Large intestine (tissue), 3 donors: ENCODE data around the gene CALY. TPM values are rescaled to one million over a fixed set of nuclear protein-coding genes. Genes with fewer than 3 reads are reported as not detected.

Source experiments
- DNase-seq, 2 donors: peaks; one replicate each; pipeline versions ENCODE4 v3.0.0 to v3.0.0-alpha.2; 2013
- H3K27ac ChIP-seq: one replicate; pipeline ENCODE4 v1.5.1; 2013; ENCODE audit warnings: low read length
- H3K27me3 ChIP-seq: 2 replicates; pipeline ENCODE4 v1.6.1; 2013; ENCODE audit warnings: low read length; ENCODE audit not compliant: control insufficient read depth, insufficient read depth
- H3K36me3 ChIP-seq: 2 replicates; pipeline ENCODE4 v1.6.1; 2013; ENCODE audit warnings: low read length; ENCODE audit not compliant: control insufficient read depth, insufficient read depth
- H3K4me1 ChIP-seq: one replicate; pipeline ENCODE4 v1.6.1; 2013; ENCODE audit warnings: low read length; ENCODE audit not compliant: control insufficient read depth, insufficient read depth
- H3K4me3 ChIP-seq: one replicate; pipeline ENCODE4 v1.5.1; 2013; ENCODE audit warnings: low read length
- H3K9me3 ChIP-seq: one replicate; pipeline ENCODE4 v1.6.1; 2013; ENCODE audit warnings: mild to moderate bottlenecking, low read depth, low read length, moderate library complexity; ENCODE audit not compliant: control insufficient read depth
- WGBS: methylation state at CpG from one replicate; pipeline ENCODE4 v1.1.5; 2013; ENCODE audit warnings: low lambda C conversion rate; ENCODE audit not compliant: insufficient coverage; 5-methylcytosine and 5-hydroxymethylcytosine counted together
- polyA plus RNA-seq: library from polyadenylated mRNA; unstranded; fragments of 120-200 nt; gene quantifications from one replicate; pipeline ENCODE4 v1.2.1, GENCODE V29; 2013

CALY gene
- polyA plus RNA-seq, 1 donor, result 6.8 TPM

GRCh38 chr10:133278577-133279265, 58.0 kb downstream of the CALY start:
- Histone ChIP-seq H3K4me3 (no peak overlapping the region), H3K4me1 (peaks cover 29% of the 10 kb centered on the region), H3K27ac (peak overlapping the region; percentile 36), H3K27me3 (peaks cover 24% of the 10 kb centered on the region), H3K36me3 (peaks cover 40% of the 10 kb centered on the region), H3K9me3 (no peaks in the 10 kb centered on the region)
- peak; percentile 37 to 64 for DNase-seq
- WGBS, result no CpG with 5 or more reads among the region's 19 CpGs

- peaks cover 29% of the 10 kb centered on the region for H3K4me1 ChIP-seq
- H3K27me3 ChIP-seq, result peaks cover 24% of the 10 kb centered on the region
- WGBS, result no CpG with 5 or more reads among the region's 12 CpGs
- no peaks in the 10 kb centered on the region for H3K9me3 ChIP-seq
- peak in 1 of 2 donors; percentile 31 for DNase-seq
- peak overlapping the region; percentile 36 for H3K27ac ChIP-seq
- peaks cover 34% of the 10 kb centered on the region for H3K36me3 ChIP-seq
- H3K4me3 ChIP-seq, result no peak overlapping the region
These were observed 58.6 kb downstream of the CALY start for GRCh38 chr10:133277993-133278576.

GRCh38 chr10:133277277-133277992, 59.3 kb downstream of the CALY start:
- Histone ChIP-seq H3K4me1 (peaks cover 29% of the 10 kb centered on the region), H3K9me3 (no peaks in the 10 kb centered on the region), H3K4me3 (no peak overlapping the region), H3K27me3 (peaks cover 24% of the 10 kb centered on the region), H3K36me3 (peaks cover 28% of the 10 kb centered on the region), H3K27ac (no peak overlapping the region)
- DNase-seq, result no peak
- no CpG with 5 or more reads among the region's 25 CpGs for WGBS

DNA sequence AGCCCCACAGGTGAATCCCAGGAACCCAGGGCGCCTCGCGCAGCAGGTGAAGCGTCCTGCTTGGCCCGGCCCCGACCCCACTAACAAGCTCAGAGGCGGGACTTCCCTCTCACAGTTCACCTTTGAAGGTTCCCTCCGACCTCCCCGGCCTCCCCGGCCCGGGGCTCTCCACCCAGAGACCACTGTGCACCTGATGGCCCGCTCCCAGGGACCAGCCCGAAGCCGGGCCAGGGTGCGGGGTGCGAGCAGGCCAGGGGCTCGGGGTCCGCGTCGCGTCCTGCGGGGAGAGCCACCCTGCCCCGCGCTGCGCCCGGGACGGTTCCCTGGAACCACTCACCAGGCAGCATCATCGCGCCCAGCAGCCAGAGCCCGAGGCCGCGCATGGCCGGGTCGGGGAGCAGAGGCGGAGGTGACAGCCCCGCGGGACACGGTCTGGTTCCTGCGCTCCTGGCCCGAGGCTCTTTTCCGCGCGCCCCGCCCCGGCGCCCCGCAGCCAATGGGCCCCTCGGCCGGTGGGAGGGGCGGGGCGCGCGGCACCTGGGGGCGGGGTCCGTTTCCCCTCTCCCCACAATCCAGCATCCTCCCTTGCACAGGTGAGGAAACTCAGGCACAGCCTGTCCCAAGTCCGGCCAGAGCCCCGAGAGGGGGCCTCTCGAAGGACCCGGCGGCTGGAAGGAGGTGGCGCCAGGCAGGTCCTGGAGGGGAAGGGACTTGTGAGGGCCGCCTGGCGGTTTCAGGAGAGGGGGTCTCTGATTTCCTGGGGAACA, 60.1 kb downstream of the CALY start, which contains the start of gene ADAM8:
ADAM8 (minus strand) TSS at position 434 of the 767 bp plus-strand sequence; CDS start at position 383, 51 bp downstream.
- no CpG with 5 or more reads among the region's 63 CpGs for WGBS
- H3K36me3 ChIP-seq, result peaks cover 19% of the 10 kb centered on the region
- H3K4me3 ChIP-seq, result no peak within 1 kb of the TSS
- H3K27me3 ChIP-seq, result peaks cover 24% of the 10 kb centered on the region
- no peaks in the 10 kb centered on the region for H3K9me3 ChIP-seq
- peak in 1 of 2 donors; percentile 36 for DNase-seq
- H3K27ac ChIP-seq, result no peak within 1 kb of the TSS
- H3K4me1 ChIP-seq, result peaks cover 29% of the 10 kb centered on the region

- WGBS, result no CpG with 5 or more reads among the region's 6 CpGs
- Histone ChIP-seq H3K9me3 (no peaks in the 10 kb centered on the region), H3K27me3 (peaks cover 24% of the 10 kb centered on the region), H3K27ac (no peak overlapping the region), H3K36me3 (peaks cover 14% of the 10 kb centered on the region), H3K4me3 (no peak overlapping the region), H3K4me1 (peaks cover 29% of the 10 kb centered on the region)
- peak in 1 of 2 donors; percentile 29 for DNase-seq
These were observed 60.6 kb downstream of the CALY start for GRCh38 chr10:133276100-133276434.

DNA sequence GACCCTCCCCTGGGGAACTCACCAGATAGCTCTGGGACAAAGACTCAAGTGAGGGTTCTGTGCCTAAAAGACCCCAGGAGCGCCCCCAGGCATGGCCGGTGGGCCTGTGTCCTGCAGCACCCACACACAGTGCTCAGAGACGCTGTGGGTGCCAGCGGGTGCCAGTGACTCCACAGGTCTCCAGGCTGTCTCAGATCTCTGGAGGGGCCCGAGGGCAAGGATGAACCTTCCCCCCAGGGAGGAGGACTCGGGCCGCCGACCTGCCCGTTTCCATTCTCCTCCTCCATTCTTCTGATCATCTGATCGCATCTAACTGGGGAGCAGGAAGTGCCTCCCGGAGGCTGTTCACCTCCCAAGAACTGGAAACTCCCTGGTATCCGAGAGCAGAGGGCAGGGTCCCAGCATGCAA, 61.0 kb downstream of the CALY start:
- peaks cover 29% of the 10 kb centered on the region for H3K4me1 ChIP-seq
- DNase-seq, result peak in 1 of 2 donors; percentile 40
- H3K27ac ChIP-seq, result no peak overlapping the region
- no CpG with 5 or more reads among the region's 12 CpGs for WGBS
- H3K9me3 ChIP-seq, result no peaks in the 10 kb centered on the region
- peaks cover 24% of the 10 kb centered on the region for H3K27me3 ChIP-seq
- no peak overlapping the region for H3K4me3 ChIP-seq
- H3K36me3 ChIP-seq, result peaks cover 14% of the 10 kb centered on the region

DNA sequence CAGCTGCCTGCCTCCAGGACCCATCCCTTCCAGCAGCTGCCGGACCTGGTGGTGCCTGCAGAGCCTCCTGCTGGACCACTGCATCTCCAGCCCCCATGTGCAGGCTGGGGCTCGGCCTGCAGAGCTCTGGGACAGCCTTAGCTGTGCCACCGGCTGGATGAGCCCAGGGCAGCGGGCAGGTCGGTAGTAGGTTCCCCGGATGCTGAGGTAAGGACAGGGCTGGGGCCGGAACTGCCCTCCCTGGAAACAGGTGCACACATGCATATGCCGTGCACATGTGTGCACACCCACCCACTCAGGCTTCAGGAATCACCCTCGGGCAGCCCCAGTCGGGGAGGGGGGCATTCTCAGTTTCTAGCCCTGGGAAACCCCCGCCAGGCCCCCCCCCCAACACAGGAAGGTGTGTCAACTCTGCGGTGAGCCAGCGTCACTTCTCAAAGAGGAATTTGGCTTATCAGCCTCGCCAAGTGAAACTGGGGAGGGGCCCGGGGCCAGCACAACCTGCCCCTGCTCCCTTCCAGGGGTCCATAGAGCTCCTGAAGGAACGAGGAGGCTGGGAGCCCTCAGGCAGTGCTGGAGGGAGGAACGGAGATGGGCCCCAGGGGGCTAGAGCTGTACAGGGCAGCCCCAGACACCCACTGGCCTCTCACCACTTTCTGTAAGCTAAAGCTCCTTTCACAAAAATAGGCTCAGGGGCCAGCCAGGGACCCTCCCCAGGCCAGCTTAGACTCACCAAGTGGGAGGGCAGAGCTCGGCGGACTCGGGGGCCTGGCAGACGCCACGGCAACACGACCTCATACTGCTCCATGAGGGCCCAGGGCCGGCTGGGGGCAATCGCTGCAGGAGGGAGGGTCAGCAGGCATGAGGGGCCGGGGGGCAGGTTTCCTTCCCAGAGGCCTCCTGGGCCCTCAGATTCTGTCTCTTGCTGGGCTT, 61.7 kb downstream of the CALY start:
- H3K4me1 ChIP-seq, result peaks cover 29% of the 10 kb centered on the region
- whole genome bisulfite sequencing, result no CpG with 5 or more reads among the region's 26 CpGs
- no peaks in the 10 kb centered on the region for H3K9me3 ChIP-seq
- H3K4me3 ChIP-seq, result no peak overlapping the region
- DNase-seq, result peak in 1 of 2 donors; percentile 56
- H3K36me3 ChIP-seq, result peaks cover 8% of the 10 kb centered on the region
- peaks cover 24% of the 10 kb centered on the region for H3K27me3 ChIP-seq
- no peak overlapping the region for H3K27ac ChIP-seq

Other genes with a start within 250 kb of the CALY start
- 0.40 TPM for gene ADGRA1, start 249.0 kb downstream of the CALY start, polyA plus RNA-seq
- gene KNDC1, start 176.7 kb downstream of the CALY start, polyA plus RNA-seq, result 18.8 TPM
- gene UTF1, start 106.7 kb downstream of the CALY start, polyA plus RNA-seq, result not detected
- 0.22 TPM for gene VENTX, start 99.0 kb downstream of the CALY start, polyA plus RNA-seq
- 5.9 TPM for gene ADAM8, start 60.0 kb downstream of the CALY start, polyA plus RNA-seq
- gene TUBGCP2, start 28.0 kb downstream of the CALY start, polyA plus RNA-seq, result 53.2 TPM
- 20.9 TPM for gene ZNF511, start 28.0 kb downstream of the CALY start, polyA plus RNA-seq
- 306 TPM for gene PRAP1, start 10.5 kb upstream of the CALY start, polyA plus RNA-seq
- 56.9 TPM for gene FUOM, start 21.1 kb upstream of the CALY start, polyA plus RNA-seq
- gene ECHS1, start 36.5 kb upstream of the CALY start, polyA plus RNA-seq, result 126 TPM
- 9.8 TPM for gene PAOX, start 42.4 kb upstream of the CALY start, polyA plus RNA-seq
- 67.5 TPM for gene MTG1, start 57.3 kb upstream of the CALY start, polyA plus RNA-seq
- gene SPRN, start 87.7 kb upstream of the CALY start, polyA plus RNA-seq, result 4.9 TPM
- 2.3 TPM for gene SCART1, start 117.0 kb upstream of the CALY start, polyA plus RNA-seq
- 1.3 TPM for gene CYP2E1, start 190.5 kb upstream of the CALY start, polyA plus RNA-seq
- gene SYCE1, start 228.7 kb upstream of the CALY start, polyA plus RNA-seq, result 0.51 TPM